ENCODE measurements around the gene SEMA7A. TPM values are rescaled to one million over a fixed set of nuclear protein-coding genes. Genes with fewer than 3 reads are reported as not detected.
A peak's percentile ranks its signal among the peaks of the same experiment; 100 is the strongest.
"Not testable (repeated sequence)": the region's sequence is repeated elsewhere in the genome, so short reads cannot be mapped to it uniquely, and the experiment has no call there.

The SEMA7A gene
- polyA plus RNA-seq, 1 donor, result 5.2 TPM

DNA sequence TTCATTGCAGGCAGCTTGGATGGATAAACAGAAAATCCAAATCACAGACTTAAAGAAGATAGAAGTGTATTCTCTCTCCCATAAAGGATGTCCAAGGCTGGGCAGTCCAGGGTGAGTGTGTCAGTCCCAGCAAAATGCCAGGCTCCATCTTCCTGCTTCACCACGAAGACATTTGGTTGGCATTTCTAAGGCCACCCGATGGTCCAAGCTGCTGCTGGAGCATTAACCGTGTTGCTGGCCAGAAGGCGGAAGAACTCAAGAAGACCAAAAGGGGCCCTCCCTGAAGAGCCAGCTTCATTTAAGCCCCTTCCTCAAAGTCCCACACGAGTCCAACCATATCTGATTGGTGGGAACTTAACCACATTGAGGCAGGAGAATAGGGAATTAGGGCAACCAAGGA lies 63.3 kb downstream of the SEMA7A start:
- DNase-seq, result no peak

DNA sequence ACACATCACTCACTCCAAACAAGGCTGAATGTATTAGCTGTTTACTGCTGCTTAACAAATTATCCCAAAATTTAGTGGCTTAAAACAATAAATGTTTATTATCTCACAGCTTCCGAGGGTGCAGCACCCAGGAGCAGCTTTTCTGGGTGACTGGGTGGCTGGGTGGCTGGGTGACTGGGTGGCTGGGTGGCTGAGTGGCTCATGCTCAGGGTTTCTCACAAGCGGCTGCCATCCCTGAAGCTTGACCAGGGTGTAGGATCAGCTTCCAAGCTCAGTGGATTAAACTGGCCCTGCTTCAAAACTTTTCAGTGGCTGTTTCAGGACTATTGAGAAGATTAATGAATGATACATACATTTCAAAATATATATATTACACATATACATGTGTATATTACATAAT lies 64.0 kb downstream of the SEMA7A start:
- DNase-seq, result no peak

- no peak for DNase-seq
These were observed 64.5 kb downstream of the SEMA7A start for GRCh38 chr15:74369084-74369745.

DNA sequence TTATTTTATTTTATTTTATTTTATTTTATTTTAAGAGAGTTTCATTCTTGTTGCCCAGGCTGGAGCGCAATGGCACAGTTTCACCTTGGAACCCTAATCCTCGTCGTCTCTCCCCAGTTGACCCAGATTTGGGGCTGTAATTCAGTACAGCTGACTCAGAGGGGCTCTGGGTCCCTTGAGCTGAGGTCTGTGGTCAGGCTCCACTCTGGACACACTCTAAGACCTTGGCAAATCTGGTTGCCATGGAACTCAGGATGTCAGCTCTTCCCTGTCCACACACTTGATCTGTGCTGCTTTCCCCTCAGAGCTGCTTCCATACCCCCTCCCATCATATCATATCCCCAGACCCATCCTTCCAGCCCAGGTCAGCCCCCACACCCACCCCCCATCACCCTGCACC lies 65.6 kb downstream of the SEMA7A start:
- no peak for DNase-seq

- no peak for DNase-seq
These were observed 66.4 kb downstream of the SEMA7A start, which contains the start of gene CYP11A1 for GRCh38 chr15:74367296-74367854. TSS of gene CYP11A1 (minus strand) at chr15:74367646. CDS start at chr15:74367585, 61 bp downstream.

- DNase-seq, result peak; percentile 84
These were observed 67.9 kb downstream of the SEMA7A start for GRCh38 chr15:74365598-74366445.

- DNase-seq, result no peak
These were observed 68.7 kb downstream of the SEMA7A start for GRCh38 chr15:74364936-74365597.

- no peak for DNase-seq
These were observed 71.3 kb downstream of the SEMA7A start for GRCh38 chr15:74362482-74362881.

DNA sequence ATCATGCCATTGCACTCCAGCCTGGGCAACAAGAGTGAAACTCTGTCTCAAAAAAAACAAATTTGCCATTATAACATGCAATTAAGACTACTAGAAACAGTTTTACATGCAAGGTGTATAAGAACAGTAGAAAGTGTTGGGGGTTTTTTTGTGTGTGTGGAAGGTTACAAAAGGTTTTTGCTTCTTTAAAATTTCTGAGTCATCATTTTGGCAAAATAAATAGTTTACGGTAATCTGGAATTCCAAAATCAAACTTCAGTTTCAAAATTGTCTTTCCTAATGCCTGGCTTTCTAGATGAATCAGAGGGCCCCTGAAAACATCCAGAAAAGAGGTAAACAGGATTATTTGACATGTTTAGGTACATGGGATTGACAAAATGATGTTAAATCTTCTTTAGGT lies 72.9 kb downstream of the SEMA7A start:
- not testable (repeated sequence) for DNase-seq

DNA sequence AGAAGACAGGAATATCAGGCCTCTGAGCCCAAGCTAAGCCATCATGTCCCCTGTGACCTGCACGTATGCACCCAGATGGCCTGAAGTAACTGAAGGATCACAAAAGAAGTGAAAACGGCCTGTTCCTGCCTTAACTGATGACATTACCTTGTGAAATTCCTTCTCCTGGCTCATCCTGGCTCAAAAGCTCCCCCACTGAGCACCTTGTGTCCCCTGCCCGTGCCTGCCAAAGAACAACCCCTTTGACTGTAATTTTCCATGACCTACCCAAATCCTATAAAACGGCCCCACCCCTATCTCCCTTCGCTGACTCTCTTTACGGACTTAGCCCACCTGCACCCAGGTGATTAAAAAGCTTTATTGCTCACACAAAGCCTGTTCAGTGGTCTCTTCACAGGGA lies 74.4 kb downstream of the SEMA7A start:
- DNase-seq, result not testable (repeated sequence)

Other genes starting within 250 kb of the SEMA7A start
- 0.68 TPM for gene STRA6, start 231.2 kb downstream of the SEMA7A start, polyA plus RNA-seq (ENCODE audit: insufficient read length)
- gene CCDC33, start 197.6 kb downstream of the SEMA7A start, polyA plus RNA-seq (ENCODE audit: insufficient read length), result not detected
- 1.4 TPM for gene CYP11A1, start 66.3 kb downstream of the SEMA7A start, polyA plus RNA-seq (ENCODE audit: insufficient read length)
- 30.8 TPM for gene UBL7, start 27.2 kb upstream of the SEMA7A start, polyA plus RNA-seq (ENCODE audit: insufficient read length)
- 5.6 TPM for gene ARID3B, start 107.3 kb upstream of the SEMA7A start, polyA plus RNA-seq (ENCODE audit: insufficient read length)
- gene CLK3, start 181.9 kb upstream of the SEMA7A start, polyA plus RNA-seq (ENCODE audit: insufficient read length), result 52.2 TPM

Data from hindlimb muscle (tissue), 1 donor.